SH-SY5Y (cell line): Measurements from ENCODE around the gene GPC1.

ENCODE experiments used
- GATA2 ChIP-seq: IDR thresholded peaks from 2 replicates; pipeline ENCODE4 v1.6.1; 2011; ENCODE audit warnings: mild to moderate bottlenecking, low read depth, low read length
- GATA3 ChIP-seq: IDR thresholded peaks from 2 replicates; pipeline ENCODE4 v1.6.1; 2011; ENCODE audit warnings: low read depth, mild to moderate bottlenecking, low read length, moderate library complexity

- TF ChIP-seq GATA2 = no peak
- TF ChIP-seq GATA3 = no peak
Observed at GRCh38 chr2:240468303-240469238, 33.1 kb downstream of the GPC1 start.
